ENCODE measurements around the gene TMEM154.

DNA sequence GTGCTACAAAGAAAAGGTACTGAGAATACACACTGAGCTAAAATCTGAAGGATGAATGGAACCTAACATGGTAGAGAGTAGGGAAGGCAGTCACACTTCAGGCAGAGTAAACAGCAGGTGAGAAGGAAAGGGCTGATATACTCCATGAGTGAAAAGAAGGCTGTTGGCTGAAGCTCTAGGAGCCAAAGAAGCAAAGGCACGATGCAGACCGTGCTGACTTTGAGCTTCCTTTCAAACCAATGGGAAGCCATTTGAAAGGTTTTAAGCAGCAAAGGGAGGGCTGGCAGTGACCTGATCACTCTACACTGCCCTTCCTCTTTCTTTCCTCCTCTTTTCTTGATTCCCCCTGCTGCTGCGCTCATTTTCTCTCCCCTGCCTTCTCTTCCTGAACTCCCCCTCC is 66.4 kb downstream of the TMEM154 start:
- TF ChIP-seq CTCF (IDR thresholded peaks at IDR 0.05) = no peak
- TF ChIP-seq POLR2A (IDR thresholded peaks at IDR 0.05) = no peak

Data from uterus (tissue), 2 donors.